Esophagus muscularis mucosa (tissue), 4 donors: ENCODE results near the gene GLB1L3. TPM values are rescaled to one million over a fixed set of nuclear protein-coding genes. Genes with fewer than 3 reads are reported as not detected.

Experiments used
- DNase-seq: peaks from one replicate; pipeline ENCODE4 v3.0.0-alpha.2; 2017; ENCODE audit errors: extremely low spot score
- H3K27ac ChIP-seq, 4 donors: fragments of 200-600 bp; sonication (generic); replicated peaks in 1 of 4; 1 replicate in 3 of 4; 2 replicates in 1 of 4; pipeline ENCODE4 v1.5.1; 2016 to 2019; ENCODE audit warnings: mild to moderate bottlenecking in 1 of 4
- H3K27me3 ChIP-seq, 4 donors: fragments of 200-600 bp; sonication (generic); one replicate each; pipeline versions ENCODE4 v1.5.1 to v1.6.0; 2016 to 2019
- H3K36me3 ChIP-seq, 4 donors: fragments of 200-600 bp; sonication (generic); one replicate each; pipeline ENCODE4 v1.5.1; 2016 to 2019
- H3K4me1 ChIP-seq, 4 donors: fragments of 200-600 bp; sonication (generic); one replicate each; pipeline ENCODE4 v1.5.1; 2016 to 2019
- H3K4me3 ChIP-seq, 4 donors: fragments of 200-600 bp; sonication (generic); 1 replicate in 2 of 4; 2 replicates in 2 of 4; pipeline ENCODE4 v1.5.1; 2016 to 2019; ENCODE audit warnings: mild to moderate bottlenecking in 4 of 4, moderate library complexity in 1 of 4
- H3K9me3 ChIP-seq, 4 donors: fragments of 200-600 bp; sonication (generic); 1 replicate in 3 of 4; 2 replicates in 1 of 4; pipeline ENCODE4 v1.5.1; 2016 to 2019
- EP300 ChIP-seq: sonication (generic); formaldehyde crosslinking; IDR thresholded peaks from one replicate; pipeline ENCODE4 v1.6.1; 2017; ENCODE audit warnings: antibody characterized with exemption
- POLR2A ChIP-seq: fragments of 450-650 bp; IDR thresholded peaks from one replicate; pipeline ENCODE4 v1.6.1; 2017; ENCODE audit warnings: antibody characterized with exemption, moderate library complexity, mild to moderate bottlenecking, low read depth
- POLR2AphosphoS5 ChIP-seq, 2 donors: sonication (generic); formaldehyde crosslinking; IDR thresholded peaks; one replicate each; pipeline ENCODE4 v1.6.1; 2017; ENCODE audit warnings: antibody characterized with exemption in 2 of 2
- WGBS: methylation state at CpG from one replicate; pipeline ENCODE4 v1.1.5; 2018; 5-methylcytosine and 5-hydroxymethylcytosine counted together
- intact Hi-C: fragments of 100-400 bp; cut with DNase I; formaldehyde crosslinking; loops from one replicate; pipeline ENCODE4 v1.15.1; 2023
- total RNA-seq, 4 donors: library from RNA; depleted of rRNA; stranded (reverse); fragments of >200 nt; gene quantifications; one replicate each; pipeline versions ENCODE4 v1.1.0 to v1.2.1, GENCODE V29; 2016
- TF ChIP-seq, protein P1 (sequence below), 3 experiments: fragments of 200-600 bp in 2 of 3; fragments of 450-650 bp in 1 of 3; sonication (generic) in 2 of 3; IDR thresholded peaks; one replicate each; pipeline ENCODE4 v1.5.1; 2017 to 2019; ENCODE audit warnings: antibody characterized with exemption in 3 of 3, mild to moderate bottlenecking in 2 of 3, moderate library complexity in 1 of 3

GLB1L3 gene
- total RNA-seq, 4 donors from 2014 or later = 0.29 to 0.42 (median 0.32) TPM; not detected in 1

DNA sequence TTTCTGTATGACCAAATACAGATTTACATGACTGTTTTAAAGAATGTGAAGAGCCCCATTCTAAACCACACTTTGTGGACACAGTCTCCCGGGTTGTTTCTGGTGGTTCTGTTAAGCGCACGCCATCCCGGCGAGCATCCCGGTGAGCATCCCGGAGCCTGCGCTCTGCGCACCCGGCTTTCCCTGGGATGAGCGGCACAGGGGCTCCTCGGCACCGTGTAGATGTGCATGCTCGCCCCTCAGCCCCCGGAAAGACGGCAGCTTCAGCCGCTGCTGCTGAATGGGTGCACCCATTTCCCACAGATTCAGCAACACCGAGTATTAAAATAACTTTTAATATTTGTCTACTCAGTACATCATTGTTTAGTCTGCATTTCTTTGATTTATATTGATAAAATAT lies 91.6 kb downstream of the GLB1L3 start:
- H3K36me3 ChIP-seq = peaks cover 0 to 20% (median 0%) of the 10 kb centered on the region in 4 donors
- no peak overlapping the region for H3K4me3 ChIP-seq
- no peak overlapping the region for H3K27ac ChIP-seq
- intact Hi-C loops = no loop called here
- H3K27me3 ChIP-seq = peaks cover 0 to 9% (median 0%) of the 10 kb centered on the region in 4 donors
- no peaks in the 10 kb centered on the region for H3K4me1 ChIP-seq
- no peaks in the 10 kb centered on the region for H3K9me3 ChIP-seq
- TF ChIP-seq, protein P1, sequence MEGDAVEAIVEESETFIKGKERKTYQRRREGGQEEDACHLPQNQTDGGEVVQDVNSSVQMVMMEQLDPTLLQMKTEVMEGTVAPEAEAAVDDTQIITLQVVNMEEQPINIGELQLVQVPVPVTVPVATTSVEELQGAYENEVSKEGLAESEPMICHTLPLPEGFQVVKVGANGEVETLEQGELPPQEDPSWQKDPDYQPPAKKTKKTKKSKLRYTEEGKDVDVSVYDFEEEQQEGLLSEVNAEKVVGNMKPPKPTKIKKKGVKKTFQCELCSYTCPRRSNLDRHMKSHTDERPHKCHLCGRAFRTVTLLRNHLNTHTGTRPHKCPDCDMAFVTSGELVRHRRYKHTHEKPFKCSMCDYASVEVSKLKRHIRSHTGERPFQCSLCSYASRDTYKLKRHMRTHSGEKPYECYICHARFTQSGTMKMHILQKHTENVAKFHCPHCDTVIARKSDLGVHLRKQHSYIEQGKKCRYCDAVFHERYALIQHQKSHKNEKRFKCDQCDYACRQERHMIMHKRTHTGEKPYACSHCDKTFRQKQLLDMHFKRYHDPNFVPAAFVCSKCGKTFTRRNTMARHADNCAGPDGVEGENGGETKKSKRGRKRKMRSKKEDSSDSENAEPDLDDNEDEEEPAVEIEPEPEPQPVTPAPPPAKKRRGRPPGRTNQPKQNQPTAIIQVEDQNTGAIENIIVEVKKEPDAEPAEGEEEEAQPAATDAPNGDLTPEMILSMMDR (IDR thresholded peaks at IDR 0.05) = no peak
- TF ChIP-seq POLR2A = no peak
- TF ChIP-seq EP300 = no peak
- TF ChIP-seq POLR2AphosphoS5 (IDR thresholded peaks at IDR 0.05) = no peak
- 90% methylated on average over 18 of the region's 18 CpGs for WGBS
- DNase-seq = no peak

Other genes starting within 250 kb of the GLB1L3 start
- gene JAM3, start 207.3 kb upstream of the GLB1L3 start, total RNA-seq = 100 to 1,000 TPM in 2 of 4 donors, 10 to 100 TPM in 2; 84.2 to 122 (median 96.5) TPM
- 1 to 10 TPM; 6.2 to 9.6 (median 8.8) TPM for gene NCAPD3, start 52.4 kb upstream of the GLB1L3 start, total RNA-seq
- gene VPS26B, start 51.7 kb upstream of the GLB1L3 start, total RNA-seq = 10 to 100 TPM; 30.2 to 50.2 (median 41.7) TPM
- gene THYN1, start 23.0 kb upstream of the GLB1L3 start, total RNA-seq = 10 to 100 TPM; 34.1 to 59.6 (median 50.2) TPM
- 10 to 100 TPM; 18.3 to 25.0 (median 21.1) TPM for gene ACAD8, start 22.8 kb upstream of the GLB1L3 start, total RNA-seq
- gene GLB1L2, start 55.6 kb downstream of the GLB1L3 start, total RNA-seq = 10 to 100 TPM in 3 of 4 donors, 1 to 10 TPM in 1; 7.1 to 13.1 (median 10.5) TPM
- under 1 TPM; 0.13 to 0.66 (median 0.35) TPM for gene B3GAT1, start 135.9 kb downstream of the GLB1L3 start, total RNA-seq